NCI-H82 treated with DMSO at 0.1 percent for 48 hours (cell line): Measurements from ENCODE around the gene MAD1L1.
"Not testable (repeated sequence)": the region's sequence is repeated elsewhere in the genome, so short reads cannot be mapped to it uniquely, and the experiment has no call there.

Experiments used
- DNase-seq: peaks from one replicate; lab custom pipeline; 2025; ENCODE audit not compliant: unreplicated experiment; lab: John Stamatoyannopoulos, UW

MAD1L1 gene

GRCh38 chr7:1992554-1992953 is 240.2 kb downstream of the MAD1L1 start:
- DNase-seq: no peak

GRCh38 chr7:1990001-1990670 is 242.6 kb downstream of the MAD1L1 start:
- no peak for DNase-seq

- no peak for DNase-seq
These were observed 243.5 kb downstream of the MAD1L1 start for GRCh38 chr7:1989049-1989860.

GRCh38 chr7:1988533-1988930 is 244.2 kb downstream of the MAD1L1 start:
- no peak for DNase-seq

GRCh38 chr7:1987591-1988532 is 244.9 kb downstream of the MAD1L1 start:
- no peak for DNase-seq

GRCh38 chr7:1987084-1987535 is 245.6 kb downstream of the MAD1L1 start:
- no peak for DNase-seq

GRCh38 chr7:1986366-1987083 is 246.2 kb downstream of the MAD1L1 start:
- DNase-seq: no peak

GRCh38 chr7:1985936-1986335 is 246.8 kb downstream of the MAD1L1 start:
- DNase-seq: no peak

GRCh38 chr7:1985042-1985441 is 247.7 kb downstream of the MAD1L1 start:
- no peak for DNase-seq

- DNase-seq: no peak
These were observed 250.9 kb downstream of the MAD1L1 start for GRCh38 chr7:1981878-1982230.

GRCh38 chr7:1981201-1981877 is 251.4 kb downstream of the MAD1L1 start:
- DNase-seq: no peak

- DNase-seq: no peak
These were observed 252.9 kb downstream of the MAD1L1 start for GRCh38 chr7:1979591-1980560.

GRCh38 chr7:1978656-1979590 is 253.8 kb downstream of the MAD1L1 start:
- DNase-seq: no peak

- DNase-seq: no peak
These were observed 254.8 kb downstream of the MAD1L1 start for GRCh38 chr7:1977876-1978441.

GRCh38 chr7:1977059-1977875 is 255.5 kb downstream of the MAD1L1 start:
- DNase-seq: no peak

- not testable (repeated sequence) for DNase-seq
These were observed 256.2 kb downstream of the MAD1L1 start for GRCh38 chr7:1976521-1976920.

GRCh38 chr7:1975581-1975980 is 257.2 kb downstream of the MAD1L1 start:
- no peak for DNase-seq
